ENCODE measurements around the gene NMD3.

DNA sequence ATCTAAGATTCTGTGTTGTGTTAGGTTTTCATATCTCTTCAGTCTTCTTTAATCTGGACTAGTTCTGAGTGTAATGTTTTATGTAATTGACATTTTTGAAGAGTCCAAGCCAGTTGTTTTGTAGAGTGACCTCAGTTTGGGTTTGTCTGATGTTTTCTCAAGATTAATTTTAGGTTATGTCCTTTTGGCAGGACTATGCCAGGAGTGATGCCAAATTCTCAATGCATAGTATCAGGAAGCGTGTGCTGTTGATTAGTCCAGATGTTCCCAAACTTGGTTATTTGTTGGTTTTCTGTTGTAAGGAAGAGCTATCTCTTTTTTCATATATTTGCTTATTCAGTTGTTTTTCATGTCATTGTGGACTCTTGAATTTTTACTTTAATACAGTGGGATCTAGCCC lies 32.6 kb downstream of the NMD3 start:
- TF ChIP-seq, protein P1, sequence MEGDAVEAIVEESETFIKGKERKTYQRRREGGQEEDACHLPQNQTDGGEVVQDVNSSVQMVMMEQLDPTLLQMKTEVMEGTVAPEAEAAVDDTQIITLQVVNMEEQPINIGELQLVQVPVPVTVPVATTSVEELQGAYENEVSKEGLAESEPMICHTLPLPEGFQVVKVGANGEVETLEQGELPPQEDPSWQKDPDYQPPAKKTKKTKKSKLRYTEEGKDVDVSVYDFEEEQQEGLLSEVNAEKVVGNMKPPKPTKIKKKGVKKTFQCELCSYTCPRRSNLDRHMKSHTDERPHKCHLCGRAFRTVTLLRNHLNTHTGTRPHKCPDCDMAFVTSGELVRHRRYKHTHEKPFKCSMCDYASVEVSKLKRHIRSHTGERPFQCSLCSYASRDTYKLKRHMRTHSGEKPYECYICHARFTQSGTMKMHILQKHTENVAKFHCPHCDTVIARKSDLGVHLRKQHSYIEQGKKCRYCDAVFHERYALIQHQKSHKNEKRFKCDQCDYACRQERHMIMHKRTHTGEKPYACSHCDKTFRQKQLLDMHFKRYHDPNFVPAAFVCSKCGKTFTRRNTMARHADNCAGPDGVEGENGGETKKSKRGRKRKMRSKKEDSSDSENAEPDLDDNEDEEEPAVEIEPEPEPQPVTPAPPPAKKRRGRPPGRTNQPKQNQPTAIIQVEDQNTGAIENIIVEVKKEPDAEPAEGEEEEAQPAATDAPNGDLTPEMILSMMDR (IDR thresholded peaks at IDR 0.05), result no peak
- TF ChIP-seq POLR2A (IDR thresholded peaks at IDR 0.05; ENCODE audit: low read depth), result no peak
- TF ChIP-seq EP300 (IDR thresholded peaks at IDR 0.05), result no peak

Measured in esophagus muscularis mucosa (tissue), 4 donors.